ENCODE measurements around the gene MBTPS1. TPM values are rescaled to one million over a fixed set of nuclear protein-coding genes. Genes with fewer than 3 reads are reported as not detected.

MBTPS1 gene
- polyA plus RNA-seq, 1 donor from 2014 or later = 66.9 TPM

GRCh38 chr16:84131117-84131516, 14.4 kb upstream of the MBTPS1 start:
- no peaks in the 10 kb centered on the region for H3K36me3 ChIP-seq (ENCODE audit: insufficient read depth, low read length)
- H3K27ac ChIP-seq (ENCODE audit: low read length) = peak overlapping the region; percentile 71
- H3K27me3 ChIP-seq (ENCODE audit: insufficient read depth, low read depth, low read length) = no peaks in the 10 kb centered on the region
- peak overlapping the region; percentile 42 for H3K4me3 ChIP-seq (ENCODE audit: low read length)
- no peaks in the 10 kb centered on the region for H3K9me3 ChIP-seq (ENCODE audit: low read length)
- peaks cover 6% of the 10 kb centered on the region for H3F3A ChIP-seq (ENCODE audit: insufficient read depth, low read length, poor library complexity, severe bottlenecking)
- H3K4me2 ChIP-seq (ENCODE audit: low read length) = peak overlapping the region; percentile 22
- peaks cover 26% of the 10 kb centered on the region for H3K79me2 ChIP-seq (replicated peaks; ENCODE audit: insufficient read depth, low read length)
- no peaks in the 10 kb centered on the region for H4K20me1 ChIP-seq (ENCODE audit: insufficient read depth)
- H3K9me2 ChIP-seq (ENCODE audit: insufficient read depth, low read length) = no peaks in the 10 kb centered on the region
- TF ChIP-seq POLR2AphosphoS5 (IDR thresholded peaks at IDR 0.05) = no peak
- TF ChIP-seq EP300 (conservative IDR thresholded peaks at IDR 0.05; ENCODE audit: poor library complexity, severe bottlenecking) = peak; percentile 72
- TF ChIP-seq REST (IDR thresholded peaks at IDR 0.05; ENCODE audit: borderline replicate concordance) = no peak
- peak; percentile 29 for TF ChIP-seq RAD21 (conservative IDR thresholded peaks at IDR 0.05)
- peak; percentile 27 for TF ChIP-seq MXI1 (conservative IDR thresholded peaks at IDR 0.05; ENCODE audit: poor library complexity, severe bottlenecking)
- no peak for TF ChIP-seq CTCF (IDR thresholded peaks at IDR 0.05; ENCODE audit: poor library complexity, severe bottlenecking)
- TF ChIP-seq SMC3 (conservative IDR thresholded peaks at IDR 0.05; ENCODE audit: poor library complexity) = peak; percentile 33
- TF ChIP-seq TAF1 (IDR thresholded peaks at IDR 0.05; ENCODE audit: low read depth) = no peak
- TF ChIP-seq EZH2 (IDR thresholded peaks at IDR 0.05; ENCODE audit: borderline replicate concordance, insufficient read depth, low read length, poor library complexity, severe bottlenecking) = no peak
- peak overlapping the region; percentile 25 for H3K9ac ChIP-seq (ENCODE audit: low read length)
- no peak overlapping the region for H2AFZ ChIP-seq (ENCODE audit: low read depth, low read length)

- no peak overlapping the region for H3K4me3 ChIP-seq (ENCODE audit: low read length)
- H3K27ac ChIP-seq (ENCODE audit: low read length) = no peak overlapping the region
- no peak overlapping the region for H2AFZ ChIP-seq (ENCODE audit: low read depth, low read length)
- no peaks in the 10 kb centered on the region for H3K9me3 ChIP-seq (ENCODE audit: low read length)
- H3K79me2 ChIP-seq (replicated peaks; ENCODE audit: insufficient read depth, low read length) = no peaks in the 10 kb centered on the region
- no peaks in the 10 kb centered on the region for H3K9me2 ChIP-seq (ENCODE audit: insufficient read depth, low read length)
- peaks cover 13% of the 10 kb centered on the region for H3K36me3 ChIP-seq (ENCODE audit: insufficient read depth, low read length)
- H4K20me1 ChIP-seq (ENCODE audit: insufficient read depth) = no peaks in the 10 kb centered on the region
- no peak overlapping the region for H3K4me2 ChIP-seq (ENCODE audit: low read length)
- H3K27me3 ChIP-seq (ENCODE audit: insufficient read depth, low read depth, low read length) = no peaks in the 10 kb centered on the region
- no peak for TF ChIP-seq REST (IDR thresholded peaks at IDR 0.05; ENCODE audit: borderline replicate concordance)
- TF ChIP-seq EP300 (conservative IDR thresholded peaks at IDR 0.05; ENCODE audit: poor library complexity, severe bottlenecking) = no peak
- no peak for TF ChIP-seq MXI1 (conservative IDR thresholded peaks at IDR 0.05; ENCODE audit: poor library complexity, severe bottlenecking)
- TF ChIP-seq RAD21 (conservative IDR thresholded peaks at IDR 0.05) = no peak
- no peak for TF ChIP-seq CTCF (IDR thresholded peaks at IDR 0.05; ENCODE audit: poor library complexity, severe bottlenecking)
- no peak for TF ChIP-seq TAF1 (IDR thresholded peaks at IDR 0.05; ENCODE audit: low read depth)
- TF ChIP-seq EZH2 (IDR thresholded peaks at IDR 0.05; ENCODE audit: borderline replicate concordance, insufficient read depth, low read length, poor library complexity, severe bottlenecking) = no peak
- no peak for TF ChIP-seq POLR2AphosphoS5 (IDR thresholded peaks at IDR 0.05)
- TF ChIP-seq SMC3 (conservative IDR thresholded peaks at IDR 0.05; ENCODE audit: poor library complexity) = no peak
- H3K9ac ChIP-seq (ENCODE audit: low read length) = no peak overlapping the region
- peaks cover 2% of the 10 kb centered on the region for H3F3A ChIP-seq (ENCODE audit: insufficient read depth, low read length, poor library complexity, severe bottlenecking)
These were observed 7.7 kb upstream of the MBTPS1 start for GRCh38 chr16:84124257-84125073.

Measured in neural cell (in vitro differentiated cells).